CD4-positive, alpha-beta T cell (primary cell): Measurements from ENCODE around the gene RRAD. TPM values are rescaled to one million over a fixed set of nuclear protein-coding genes. Genes with fewer than 3 reads are reported as not detected.

ENCODE experiments used
- ATAC-seq: fragments of 200-7000 bp; cut with Tn5 transposase; one replicate; pipeline ENCODE4 v1.10.0; 2022; ENCODE audit warnings: mild to moderate bottlenecking; ENCODE audit not compliant: poor library complexity
- CTCF ChIA-PET: fragments of 350-600 bp; sonication (Branson Sonifier 250); formaldehyde crosslinking; loops from one replicate; lab custom pipeline; 2021; ENCODE audit warnings: antibody characterized with exemption, inconsistent platforms; lab: Charles Lee
- POLR2A ChIA-PET: fragments of 350-600 bp; sonication (Branson Sonifier 250); formaldehyde crosslinking; loops from one replicate; lab custom pipeline; 2021; ENCODE audit warnings: antibody characterized with exemption, inconsistent platforms; lab: Charles Lee
- DNase-seq, 14 experiments: peaks; one replicate each; pipeline ENCODE4 v3.0.0-alpha.2; 2013 to 2020; ENCODE audit warnings: mixed read lengths in 2 of 14
- H3K27ac ChIP-seq, 2 donors: one replicate each; pipeline versions ENCODE4 v1.5.1 to v1.7.0; 2013; ENCODE audit warnings: low read length in 2 of 2, low read depth in 1 of 2, mild to moderate bottlenecking in 1 of 2
- H3K27me3 ChIP-seq, 2 experiments: 1 replicate in 1 of 2; 2 replicates in 1 of 2; pipeline versions ENCODE4 v1.6.1 to v1.7.0; 2013; ENCODE audit warnings: low read length in 2 of 2, control low read depth in 1 of 2, mild to moderate bottlenecking in 1 of 2, moderate library complexity in 1 of 2; ENCODE audit not compliant: insufficient read depth in 2 of 2, control insufficient read depth in 1 of 2
- H3K36me3 ChIP-seq: one replicate; pipeline ENCODE4 v1.6.1; 2013; ENCODE audit warnings: low read length, control low read depth; ENCODE audit not compliant: insufficient read depth
- H3K4me1 ChIP-seq: one replicate; pipeline ENCODE4 v1.6.1; 2013; ENCODE audit warnings: low read length, control low read depth; ENCODE audit not compliant: insufficient read depth
- H3K4me3 ChIP-seq: one replicate; pipeline ENCODE4 v1.5.1; 2013; ENCODE audit warnings: mild to moderate bottlenecking, low read length, moderate library complexity
- H3K9me3 ChIP-seq, 2 experiments: 1 replicate in 1 of 2; 2 replicates in 1 of 2; pipeline versions ENCODE4 v1.6.1 to v1.7.0; 2013; ENCODE audit warnings: low read length in 2 of 2, mild to moderate bottlenecking in 2 of 2, control low read depth in 1 of 2, moderate library complexity in 1 of 2; ENCODE audit not compliant: control insufficient read depth in 1 of 2, insufficient read depth in 1 of 2
- H3K27ac Mint-ChIP-seq: one replicate; pipeline ENCODE4 v1.8.0; 2020; ENCODE audit warnings: mixed read lengths
- H3K27me3 Mint-ChIP-seq: one replicate; pipeline ENCODE4 v1.8.0; 2021; ENCODE audit warnings: mixed read lengths
- H3K36me3 Mint-ChIP-seq: one replicate; pipeline ENCODE4 v1.8.0; 2021; ENCODE audit warnings: low read depth, mixed read lengths
- H3K4me1 Mint-ChIP-seq: one replicate; pipeline ENCODE4 v1.8.0; 2021; ENCODE audit warnings: low read depth, mixed read lengths
- H3K4me3 Mint-ChIP-seq: one replicate; pipeline ENCODE4 v1.8.0; 2020; ENCODE audit warnings: mild to moderate bottlenecking, mixed read lengths
- H3K9me3 Mint-ChIP-seq: one replicate; pipeline ENCODE4 v1.8.0; 2020; ENCODE audit warnings: mixed read lengths
- intact Hi-C, 2 experiments: fragments of 100-400 bp; cut with DNase I in 1 of 2; cut with micrococcal nuclease in 1 of 2; formaldehyde crosslinking; loops; one replicate each; pipeline versions ENCODE4 v1.15.1 to v1.9.0; 2023 to 2025; cut with DNase I, micrococcal nuclease
- total RNA-seq, 174 experiments: library from RNA in 2 of 174; stranded (reverse) in 2 of 174; gene quantifications; one replicate each; pipeline ENCODE4 v1.2.3 and lab custom pipeline; 2021 to 2026
- TF ChIP-seq, protein P1 (sequence below): fragments of 200-600 bp; IDR thresholded peaks from one replicate; pipeline ENCODE4 v1.8.0; 2022; ENCODE audit warnings: antibody characterized with exemption, mild to moderate bottlenecking

Gene RRAD
- total RNA-seq, 2 experiments from 2014 or later, result 0.28 to 0.49 TPM

DNA sequence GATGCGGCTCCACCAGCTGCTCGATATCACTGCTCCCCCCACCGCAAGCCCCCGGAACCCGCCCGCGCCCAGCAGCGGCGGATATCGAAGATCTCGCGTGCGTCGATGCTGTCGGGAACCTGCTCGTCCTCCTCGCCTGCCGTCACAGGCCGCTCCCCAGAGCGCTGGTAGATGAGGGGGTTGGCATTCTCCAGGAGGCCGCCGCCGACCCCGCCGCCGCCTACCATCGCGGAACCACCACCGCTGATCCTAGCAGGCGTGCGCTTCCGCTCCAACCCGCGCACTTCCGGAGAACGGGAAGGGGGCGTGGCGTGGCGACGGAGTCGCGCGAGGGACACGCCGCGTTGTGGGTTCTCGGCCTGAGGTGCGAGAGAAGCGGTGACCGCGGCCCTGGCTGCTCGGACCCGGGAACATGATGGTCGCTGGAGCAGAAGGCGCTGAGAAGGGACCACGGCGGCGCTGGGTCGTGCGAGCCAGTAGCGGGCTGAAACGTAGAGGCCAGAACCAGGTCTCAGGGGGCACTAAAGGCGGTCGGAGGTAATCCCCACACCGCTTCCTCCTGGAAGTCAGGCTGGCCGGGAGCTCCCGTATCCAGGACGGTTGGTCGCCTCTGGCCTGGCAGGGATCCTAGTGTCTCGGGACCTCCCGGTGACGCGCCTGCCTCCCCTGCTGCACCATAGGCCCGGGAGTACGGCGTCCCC lies 9.0 kb upstream of the RRAD start, which contains the start of gene CIAO2B:
Gene CIAO2B (minus strand): TSS at position 265 of the 701 bp plus-strand sequence. CDS start 38 bp downstream, at position 227.
- Histone ChIP-seq H3K4me3 (peak within 1 kb of the TSS; percentile 100), H3K27ac (peak within 1 kb of the TSS; percentile 72 to 78), H3K27me3 (no peaks in the 10 kb centered on the region), H3K4me1 (peaks cover 48% of the 10 kb centered on the region), H3K9me3 (no peaks in the 10 kb centered on the region), H3K36me3 (peaks cover 28% of the 10 kb centered on the region)
- TF ChIP-seq, protein P1, sequence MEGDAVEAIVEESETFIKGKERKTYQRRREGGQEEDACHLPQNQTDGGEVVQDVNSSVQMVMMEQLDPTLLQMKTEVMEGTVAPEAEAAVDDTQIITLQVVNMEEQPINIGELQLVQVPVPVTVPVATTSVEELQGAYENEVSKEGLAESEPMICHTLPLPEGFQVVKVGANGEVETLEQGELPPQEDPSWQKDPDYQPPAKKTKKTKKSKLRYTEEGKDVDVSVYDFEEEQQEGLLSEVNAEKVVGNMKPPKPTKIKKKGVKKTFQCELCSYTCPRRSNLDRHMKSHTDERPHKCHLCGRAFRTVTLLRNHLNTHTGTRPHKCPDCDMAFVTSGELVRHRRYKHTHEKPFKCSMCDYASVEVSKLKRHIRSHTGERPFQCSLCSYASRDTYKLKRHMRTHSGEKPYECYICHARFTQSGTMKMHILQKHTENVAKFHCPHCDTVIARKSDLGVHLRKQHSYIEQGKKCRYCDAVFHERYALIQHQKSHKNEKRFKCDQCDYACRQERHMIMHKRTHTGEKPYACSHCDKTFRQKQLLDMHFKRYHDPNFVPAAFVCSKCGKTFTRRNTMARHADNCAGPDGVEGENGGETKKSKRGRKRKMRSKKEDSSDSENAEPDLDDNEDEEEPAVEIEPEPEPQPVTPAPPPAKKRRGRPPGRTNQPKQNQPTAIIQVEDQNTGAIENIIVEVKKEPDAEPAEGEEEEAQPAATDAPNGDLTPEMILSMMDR, result no peak
- H3K27ac Mint-ChIP-seq, result peak within 1 kb of the TSS; percentile 97
- ChIA-PET POLR2A (interaction anchor here (0.6 to 2.4 kb wide), 5 partner anchors 10 to 293 kb away, joined by 3 to 8 read pairs (median 4); partner anchors contain the start of genes MATCAP1, NAE1, PDP2 and TMEM208), CTCF (interaction anchor here (1.3 to 1.8 kb wide), 2 partner anchors 39 to 104 kb away, joined by 3 to 4 read pairs; partner anchors contain the start of gene NAE1)
- intact Hi-C loops, result loop anchor here in 1 of 2 experiments (5.0 kb wide), 3 partner anchors 52 to 258 kb away; partner anchors contain the start of genes DYNC1LI2, E2F4, EXOC3L1 and PDP2
- H3K27me3 Mint-ChIP-seq, result no peaks in the 10 kb centered on the region
- H3K4me3 Mint-ChIP-seq, result peak within 1 kb of the TSS; percentile 98
- peaks cover 69% of the 10 kb centered on the region for H3K36me3 Mint-ChIP-seq
- H3K4me1 Mint-ChIP-seq, result peaks cover 62% of the 10 kb centered on the region
- DNase-seq, result peak; percentile 79 to 94 (median 86)
- peak; percentile 89 for ATAC-seq
- no peaks in the 10 kb centered on the region for H3K9me3 Mint-ChIP-seq

DNA sequence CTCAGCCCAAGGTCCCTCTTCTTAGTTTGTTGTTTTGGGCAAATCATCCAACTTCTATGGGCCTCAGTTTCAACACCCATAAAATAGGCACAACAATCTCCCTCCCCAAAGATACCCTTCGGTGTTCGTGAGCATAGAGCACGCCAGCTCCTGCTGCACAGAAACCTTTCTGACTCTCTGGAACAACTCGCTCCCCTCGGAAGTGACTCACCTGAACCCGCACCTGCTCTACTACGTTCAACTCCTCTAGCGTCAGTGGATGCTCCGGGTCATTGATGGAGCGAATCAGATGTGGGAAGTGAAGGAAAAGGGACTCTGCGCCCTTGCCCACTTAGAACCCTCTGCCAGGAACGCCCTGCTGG lies 8.4 kb upstream of the RRAD start:
- DNase-seq, result peak in 6 of 14 experiments; percentile 29 to 65 (median 38)

DNA sequence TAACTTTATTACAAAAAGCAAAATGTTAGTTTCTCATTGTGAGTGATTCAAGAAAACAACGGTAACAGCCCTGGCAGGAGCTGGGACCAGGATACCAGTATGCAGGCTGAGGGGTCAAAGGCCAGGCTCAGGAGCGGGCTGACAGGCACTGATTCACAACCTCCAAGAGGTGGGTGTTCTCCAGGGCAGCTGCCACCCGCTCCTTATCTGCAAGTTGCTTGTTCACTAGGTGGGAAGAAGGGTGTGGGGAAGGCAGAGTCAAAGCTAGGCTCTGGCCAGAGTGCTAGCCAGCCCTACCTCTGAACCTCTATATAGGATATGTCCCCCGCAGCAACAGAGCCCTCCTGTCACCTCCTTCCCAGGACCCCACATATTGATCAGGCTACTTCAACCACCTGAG lies 6.7 kb upstream of the RRAD start:
- peaks cover 55% of the 10 kb centered on the region for H3K4me1 Mint-ChIP-seq
- no peak for DNase-seq
- POLR2A ChIA-PET, result interaction anchor here (0.7 kb wide), 1 partner anchor 101 kb away, joined by 3 read pairs; the partner anchor contains the start of gene NAE1

More for the DNA sequence above, 8.4 kb upstream of the RRAD start:
- CTCF ChIA-PET, result interaction anchor here (1.3 to 1.8 kb wide), 2 partner anchors 38 to 103 kb away, joined by 3 to 4 read pairs; partner anchors contain the start of gene NAE1
- Mint-ChIP-seq H3K9me3 (no peaks in the 10 kb centered on the region), H3K27ac (peak overlapping the region; percentile 97), H3K36me3 (peaks cover 63% of the 10 kb centered on the region), H3K4me3 (peak overlapping the region; percentile 98), H3K27me3 (no peaks in the 10 kb centered on the region), H3K4me1 (peaks cover 62% of the 10 kb centered on the region)
- Histone ChIP-seq H3K4me1 (peaks cover 48% of the 10 kb centered on the region), H3K27ac (peak overlapping the region; percentile 72 to 78), H3K27me3 (no peaks in the 10 kb centered on the region), H3K36me3 (peaks cover 23% of the 10 kb centered on the region), H3K9me3 (no peaks in the 10 kb centered on the region), H3K4me3 (peak overlapping the region; percentile 100)
- POLR2A ChIA-PET, result interaction anchor here (1.1 to 2.4 kb wide), 4 partner anchors 10 to 293 kb away, joined by 3 to 8 read pairs (median 6); partner anchors contain the start of genes NAE1, PDP2 and TMEM208
- intact Hi-C loops, result loop anchor here in 1 of 2 experiments (5.0 kb wide), 3 partner anchors 51 to 259 kb away; partner anchors contain the start of genes DYNC1LI2, E2F4, EXOC3L1 and PDP2
- TF ChIP-seq, protein P1, result no peak
- ATAC-seq, result peak; percentile 65

More for the DNA sequence above, 6.7 kb upstream of the RRAD start:
- peaks cover 41% of the 10 kb centered on the region for H3K4me1 ChIP-seq
- intact Hi-C loops, result loop anchor here in 1 of 2 experiments (5.0 kb wide), 3 partner anchors 50 to 260 kb away; partner anchors contain the start of genes DYNC1LI2, E2F4, EXOC3L1 and PDP2
- H3K27ac ChIP-seq, result no peak overlapping the region
- CTCF ChIA-PET, result interaction anchor here (1.5 kb wide), 1 partner anchor 37 kb away, joined by 3 read pairs; no protein-coding TSS in a partner anchor
- Mint-ChIP-seq H3K27ac (peak overlapping the region; percentile 97), H3K4me3 (peak overlapping the region; percentile 98), H3K36me3 (peaks cover 47% of the 10 kb centered on the region), H3K27me3 (peaks cover 9% of the 10 kb centered on the region), H3K9me3 (no peaks in the 10 kb centered on the region)
- H3K36me3 ChIP-seq, result peaks cover 11% of the 10 kb centered on the region
- H3K4me3 ChIP-seq, result no peak overlapping the region
- ATAC-seq, result no peak
- H3K9me3 ChIP-seq, result no peaks in the 10 kb centered on the region
- TF ChIP-seq, protein P1, result no peak
- H3K27me3 ChIP-seq, result no peaks in the 10 kb centered on the region
